ENCODE results near the gene TRPM2. TPM values are rescaled to one million over a fixed set of nuclear protein-coding genes. Genes with fewer than 3 reads are reported as not detected.
"Not testable (repeated sequence)": the region's sequence is repeated elsewhere in the genome, so short reads cannot be mapped to it uniquely, and the experiment has no call there.

TRPM2 gene
- total RNA-seq, 4 donors from 2014 or later: 0.29 to 3.1 (median 1.8) TPM

DNA sequence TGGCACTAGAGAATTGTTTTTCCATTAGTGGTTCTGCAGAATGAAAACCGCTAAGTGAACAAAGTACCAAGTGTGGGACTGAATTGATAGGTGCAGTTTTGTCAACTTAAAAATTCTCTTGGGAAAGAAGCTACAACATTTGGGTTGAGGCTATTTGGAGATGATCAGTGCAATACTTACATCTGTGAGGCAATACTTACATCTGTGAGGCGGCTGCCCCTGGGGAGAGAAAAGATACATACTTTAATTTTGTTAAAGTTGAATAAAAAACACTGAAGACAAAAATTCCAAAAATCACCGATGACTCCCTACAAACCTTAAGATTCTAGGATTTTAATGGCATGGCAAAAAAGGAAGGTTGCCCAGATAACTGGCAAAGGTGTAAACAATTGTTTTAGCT, 16.0 kb upstream of the TRPM2 start:
- Histone ChIP-seq H3K27me3 (no peaks in the 10 kb centered on the region), H3K9me3 (no peaks in the 10 kb centered on the region), H3K27ac (peak overlapping the region; percentile 84 to 93), H3K4me3 (no peak overlapping the region), H3K36me3 (no peaks in the 10 kb centered on the region), H3K4me1 (peaks cover 0 to 9% of the 10 kb centered on the region in 2 donors)
- intact Hi-C loops (cut with DNase I; ENCODE audit: low total_unique reads): no loop called here
- no peak for TF ChIP-seq POLR2A (IDR thresholded peaks at IDR 0.05)
- TF ChIP-seq, protein P1, sequence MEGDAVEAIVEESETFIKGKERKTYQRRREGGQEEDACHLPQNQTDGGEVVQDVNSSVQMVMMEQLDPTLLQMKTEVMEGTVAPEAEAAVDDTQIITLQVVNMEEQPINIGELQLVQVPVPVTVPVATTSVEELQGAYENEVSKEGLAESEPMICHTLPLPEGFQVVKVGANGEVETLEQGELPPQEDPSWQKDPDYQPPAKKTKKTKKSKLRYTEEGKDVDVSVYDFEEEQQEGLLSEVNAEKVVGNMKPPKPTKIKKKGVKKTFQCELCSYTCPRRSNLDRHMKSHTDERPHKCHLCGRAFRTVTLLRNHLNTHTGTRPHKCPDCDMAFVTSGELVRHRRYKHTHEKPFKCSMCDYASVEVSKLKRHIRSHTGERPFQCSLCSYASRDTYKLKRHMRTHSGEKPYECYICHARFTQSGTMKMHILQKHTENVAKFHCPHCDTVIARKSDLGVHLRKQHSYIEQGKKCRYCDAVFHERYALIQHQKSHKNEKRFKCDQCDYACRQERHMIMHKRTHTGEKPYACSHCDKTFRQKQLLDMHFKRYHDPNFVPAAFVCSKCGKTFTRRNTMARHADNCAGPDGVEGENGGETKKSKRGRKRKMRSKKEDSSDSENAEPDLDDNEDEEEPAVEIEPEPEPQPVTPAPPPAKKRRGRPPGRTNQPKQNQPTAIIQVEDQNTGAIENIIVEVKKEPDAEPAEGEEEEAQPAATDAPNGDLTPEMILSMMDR (IDR thresholded peaks at IDR 0.05): no peak
- peak in 1 of 2 donors; percentile 16 for DNase-seq

DNA sequence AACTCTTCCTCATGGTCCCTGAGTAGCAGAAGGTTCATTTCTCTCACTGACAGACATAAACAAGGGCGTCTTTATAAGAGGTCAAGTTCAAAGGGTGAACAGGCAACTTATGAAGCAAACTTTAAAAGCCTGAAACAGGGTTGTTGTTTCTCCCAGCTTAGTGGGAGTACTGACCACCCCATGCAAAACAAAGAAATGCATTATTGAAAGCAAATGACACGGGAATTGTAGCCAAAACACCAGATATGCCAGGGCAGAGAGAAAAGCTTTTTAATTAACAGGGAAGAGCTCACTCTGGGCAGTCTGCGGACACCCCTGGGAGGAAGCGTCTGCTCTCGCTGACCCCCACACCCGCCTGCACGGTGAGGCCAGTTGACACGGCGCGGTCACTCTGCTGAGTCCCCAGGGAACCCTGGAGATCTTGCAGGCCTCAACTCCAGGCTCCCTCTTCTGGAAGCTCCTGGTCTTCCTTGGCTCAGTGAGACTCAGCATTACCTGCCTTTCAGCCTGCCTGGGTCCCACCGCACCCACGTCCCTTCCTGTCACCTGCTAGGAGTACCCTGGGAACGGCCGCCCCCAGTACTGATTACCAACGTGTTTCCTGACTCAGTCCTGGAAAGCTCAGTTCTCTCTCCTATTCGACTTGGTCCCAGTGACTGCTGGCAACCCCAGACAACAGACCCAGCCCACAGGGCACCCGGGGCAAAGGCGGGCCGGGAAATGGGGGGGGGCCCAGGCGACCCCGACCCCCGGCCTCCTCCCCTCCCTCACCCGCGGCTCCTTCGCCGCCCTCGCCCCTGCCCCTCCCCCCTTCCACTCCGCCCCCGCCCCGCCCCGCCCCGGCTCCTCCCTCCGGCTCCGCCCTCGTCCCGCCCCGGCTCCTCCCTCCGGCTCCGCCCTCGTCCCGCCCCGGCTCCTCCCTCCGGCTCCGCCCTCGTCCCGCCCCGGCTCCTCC, 15.2 kb upstream of the TRPM2 start:
- TF ChIP-seq POLR2A (IDR thresholded peaks at IDR 0.05): peak in 1 of 2 donors; percentile 17
- TF ChIP-seq, protein P1 (IDR thresholded peaks at IDR 0.05): peak in 3 of 4 experiments; percentile 28 to 48 (median 32)
- H3K27ac ChIP-seq: peak overlapping the region; percentile 84 to 93
- intact Hi-C loops (cut with DNase I; ENCODE audit: low total_unique reads): no loop called here
- H3K4me3 ChIP-seq: peak overlapping the region; percentile 35 to 44
- no peaks in the 10 kb centered on the region for H3K9me3 ChIP-seq
- no peaks in the 10 kb centered on the region for H3K27me3 ChIP-seq
- peaks cover 0 to 9% of the 10 kb centered on the region in 2 donors for H3K4me1 ChIP-seq
- H3K36me3 ChIP-seq: no peaks in the 10 kb centered on the region
- peak; percentile 74 to 75 for DNase-seq

DNA sequence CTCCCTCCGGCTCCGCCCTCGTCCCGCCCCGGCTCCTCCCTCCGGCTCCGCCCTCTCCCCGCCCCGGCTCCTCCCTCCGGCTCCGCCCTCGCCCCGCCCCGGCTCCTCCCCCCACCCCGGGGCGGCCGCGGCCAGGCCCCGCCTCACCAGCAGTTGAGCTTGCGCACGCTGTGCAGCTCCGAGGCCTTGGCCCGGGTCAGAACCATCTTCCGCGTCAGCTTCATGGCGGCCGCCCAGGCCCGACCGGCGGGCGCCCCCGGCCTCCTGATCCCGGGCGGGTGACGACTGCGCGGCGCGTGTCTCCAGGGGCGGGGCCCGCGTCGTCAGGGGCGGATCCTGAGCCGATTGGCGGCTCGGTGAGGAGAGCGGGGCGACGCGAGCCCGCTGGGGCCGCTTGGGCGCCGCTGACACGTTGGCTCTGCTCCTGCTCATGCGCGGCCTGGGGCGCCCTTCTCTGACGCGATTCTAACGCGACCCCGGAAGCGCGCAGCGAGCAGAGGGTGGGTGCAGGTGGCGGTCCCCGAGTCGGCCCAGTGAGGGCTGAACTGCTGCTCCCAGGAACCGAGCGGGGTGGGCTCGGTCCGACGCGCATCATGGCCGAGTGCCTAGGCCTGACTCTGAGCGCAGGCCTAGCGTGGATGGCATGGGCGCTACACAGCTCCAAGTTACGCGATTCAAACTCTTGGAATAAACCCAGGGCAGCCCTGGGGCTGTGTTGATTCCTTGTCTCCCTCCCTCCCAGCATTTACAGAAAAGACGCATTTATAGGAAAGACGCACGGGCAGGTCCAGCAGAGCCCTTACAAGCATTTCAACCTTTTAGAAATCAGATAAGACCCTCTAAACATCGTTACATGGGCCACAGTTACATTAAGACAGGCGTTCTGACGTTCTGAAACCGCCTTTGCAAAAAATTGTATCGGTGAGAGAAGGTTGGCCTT, 14.2 kb upstream of the TRPM2 start, which contains the start of gene CFAP410:
TSS of gene CFAP410 (minus strand) at position 420 of the 940 bp plus-strand sequence. CDS start at position 224, 196 bp downstream.
- H3K4me3 ChIP-seq: peak within 1 kb of the TSS; percentile 57 to 78
- H3K9me3 ChIP-seq: no peaks in the 10 kb centered on the region
- TF ChIP-seq POLR2A (IDR thresholded peaks at IDR 0.05): peak; percentile 54 to 95
- TF ChIP-seq, protein P1 (IDR thresholded peaks at IDR 0.05): peak in 2 of 4 experiments; percentile 8 to 27
- H3K27me3 ChIP-seq: no peaks in the 10 kb centered on the region
- H3K36me3 ChIP-seq: no peaks in the 10 kb centered on the region
- peak within 1 kb of the TSS; percentile 95 to 96 for H3K27ac ChIP-seq
- peaks cover 0 to 9% of the 10 kb centered on the region in 2 donors for H3K4me1 ChIP-seq
- peak; percentile 92 to 96 for DNase-seq
- intact Hi-C loops (cut with DNase I; ENCODE audit: low total_unique reads): no loop called here

DNA sequence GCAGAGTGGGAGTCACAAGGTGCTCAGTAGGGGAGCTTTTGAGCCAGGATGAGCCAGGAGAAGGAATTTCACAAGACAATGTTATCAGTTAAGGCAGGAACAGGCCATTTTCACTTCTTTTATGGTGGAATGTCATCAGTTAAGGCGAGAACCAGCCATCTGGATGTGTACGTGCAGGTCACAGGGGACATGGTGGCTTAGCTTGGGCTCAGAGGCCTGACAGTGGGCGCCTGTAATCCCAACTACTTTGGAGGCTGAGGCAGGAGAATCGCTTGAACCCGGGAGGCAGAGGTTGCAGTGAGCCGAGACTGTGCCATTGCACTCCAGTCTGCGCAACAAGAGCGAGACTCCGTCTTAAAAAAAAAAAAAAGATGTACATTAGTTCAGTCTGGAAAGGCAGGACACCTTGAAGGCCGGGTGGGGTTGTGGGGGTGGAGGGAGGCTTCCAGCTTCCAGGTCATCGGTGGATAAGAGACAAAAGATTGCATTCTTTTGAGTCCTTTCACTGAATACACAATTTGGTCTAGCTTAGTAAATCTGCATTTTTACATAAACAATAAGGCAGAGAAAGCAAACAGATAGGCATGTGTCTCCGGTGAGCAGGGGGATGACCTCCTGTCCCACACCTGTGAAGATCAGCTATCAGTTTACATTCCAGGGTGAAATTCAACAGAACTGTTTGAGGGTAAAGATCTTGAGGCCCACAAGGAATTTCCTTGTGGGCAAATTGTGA, 11.5 kb upstream of the TRPM2 start:
- H3K27ac ChIP-seq, DNase-seq, H3K9me3 ChIP-seq, H3K4me3 ChIP-seq, H3K36me3 ChIP-seq, H3K4me1 ChIP-seq, H3K27me3 ChIP-seq: not testable (repeated sequence)
- intact Hi-C loops (cut with DNase I; ENCODE audit: low total_unique reads): loop anchor here (10.0 kb wide), 1 partner anchor 463 kb away; the partner anchor contains the start of gene UBE2G2

DNA sequence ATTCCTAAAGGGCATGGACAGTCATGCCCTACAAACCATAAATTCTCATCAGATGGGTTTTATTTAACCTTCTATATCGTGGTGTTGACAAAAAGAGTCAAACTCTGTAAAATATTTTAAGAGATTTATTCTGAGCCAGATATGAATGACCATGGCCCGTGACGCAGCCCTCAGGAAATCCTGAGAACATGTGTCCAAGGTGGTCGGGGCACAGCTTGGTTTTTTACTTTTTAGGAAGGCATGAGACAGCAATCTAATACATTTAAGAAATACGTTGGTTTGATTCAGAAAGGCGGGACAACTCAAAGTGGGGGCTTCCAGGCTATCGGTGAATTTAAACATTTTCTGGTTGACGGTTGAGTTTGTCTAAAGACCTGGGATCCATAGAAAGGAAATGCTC, 10.4 kb upstream of the TRPM2 start:
- DNase-seq: not testable (repeated sequence)
- intact Hi-C loops (cut with DNase I; ENCODE audit: low total_unique reads): loop anchor here (10.0 kb wide), 1 partner anchor 462 kb away; the partner anchor contains the start of gene UBE2G2

More for the DNA sequence above, 10.4 kb upstream of the TRPM2 start:
- H3K9me3 ChIP-seq, H3K4me3 ChIP-seq, H3K4me1 ChIP-seq, H3K36me3 ChIP-seq, H3K27me3 ChIP-seq, H3K27ac ChIP-seq: not testable (repeated sequence)
